Glutamatergic neuron (in vitro differentiated cells): Measurements from ENCODE around the gene PPP5C. TPM values are rescaled to one million over a fixed set of nuclear protein-coding genes. Genes with fewer than 3 reads are reported as not detected.

Source experiments
- DNase-seq: peaks from one replicate; pipeline ENCODE4 v3.0.0; 2022
- H3K27ac Mint-ChIP-seq: one replicate; pipeline ENCODE4 v1.8.0; 2020; ENCODE audit warnings: mild to moderate bottlenecking, mixed read lengths, inconsistent platforms; ENCODE audit not compliant: unreplicated experiment
- H3K27me3 Mint-ChIP-seq: one replicate; pipeline ENCODE4 v1.8.0; 2020; ENCODE audit warnings: mild to moderate bottlenecking, moderate library complexity, mixed read lengths, inconsistent platforms; ENCODE audit not compliant: unreplicated experiment
- H3K36me3 Mint-ChIP-seq: one replicate; pipeline ENCODE4 v1.8.0; 2020; ENCODE audit warnings: mild to moderate bottlenecking, mixed read lengths, inconsistent platforms; ENCODE audit not compliant: unreplicated experiment
- H3K4me1 Mint-ChIP-seq: one replicate; pipeline ENCODE4 v1.8.0; 2020; ENCODE audit warnings: mild to moderate bottlenecking, low read depth, mixed read lengths, inconsistent platforms; ENCODE audit not compliant: unreplicated experiment
- H3K4me3 Mint-ChIP-seq: one replicate; pipeline ENCODE4 v1.8.0; 2020; ENCODE audit warnings: mild to moderate bottlenecking, mixed read lengths, inconsistent platforms; ENCODE audit not compliant: unreplicated experiment
- H3K9me3 Mint-ChIP-seq: one replicate; pipeline ENCODE4 v1.8.0; 2020; ENCODE audit warnings: mild to moderate bottlenecking, moderate library complexity, mixed read lengths, inconsistent platforms; ENCODE audit not compliant: unreplicated experiment
- CTCF ChIP-seq: fragments of 200-600 bp; sonication (generic); IDR thresholded peaks from one replicate; pipeline ENCODE4 v1.5.0; 2021; ENCODE audit not compliant: partially characterized antibody, unreplicated experiment
- long read RNA-seq: library from polyadenylated mRNA; unstranded; transcript quantifications from one replicate; pipeline ENCODE4 v2.0.0, GENCODE V29; 2020; ENCODE audit not compliant: unreplicated experiment
- total RNA-seq: library from RNA; stranded (reverse); fragmentation: NEBNext Ultra II Directional; extraction: Animal tissue kit (Norgen Biotek cat#: 25700); gene quantifications from one replicate; pipeline ENCODE4 v1.2.1, GENCODE V29; 2021; ENCODE audit not compliant: unreplicated experiment

PPP5C gene
- total RNA-seq, result 85.8 TPM
- long read RNA-seq, transcript PPP5C-201 (13 exons, 2,109 nt), result major isoform, 35 of 43 reads
- long read RNA-seq, partial matches to known transcripts, result 1 of 43 reads
- long read RNA-seq, other reads (novel, unspliced or antisense), result 3 of 43 reads

- Mint-ChIP-seq H3K4me1 (peaks cover 5% of the 10 kb centered on the region), H3K36me3 (no peaks in the 10 kb centered on the region)
Observed at GRCh38 chr19:46346821-46347571, at the start of gene PPP5C. PPP5C (plus strand) TSS chr19:46347087; CDS start chr19:46347097, 10 bp downstream.

GRCh38 chr19:46297700-46298478 is 49.0 kb upstream of the PPP5C start:
- Mint-ChIP-seq H3K27ac (no peak overlapping the region), H3K36me3 (no peaks in the 10 kb centered on the region), H3K9me3 (no peaks in the 10 kb centered on the region), H3K4me1 (no peaks in the 10 kb centered on the region), H3K4me3 (peak overlapping the region; percentile 87), H3K27me3 (peaks cover 3% of the 10 kb centered on the region)
- DNase-seq, result no peak
- no peak for TF ChIP-seq CTCF

More at GRCh38 chr19:46346821-46347571, at the start of gene PPP5C:
- peaks cover 3% of the 10 kb centered on the region for H3K9me3 Mint-ChIP-seq
- H3K27me3 Mint-ChIP-seq, result peaks cover 11% of the 10 kb centered on the region
- H3K4me3 Mint-ChIP-seq, result peak within 1 kb of the TSS; percentile 93
- DNase-seq, result peak; percentile 96
- peak within 1 kb of the TSS; percentile 92 for H3K27ac Mint-ChIP-seq
- TF ChIP-seq CTCF, result peak; percentile 78

GRCh38 chr19:46298479-46299003 is 48.3 kb upstream of the PPP5C start:
- no peak overlapping the region for H3K4me3 Mint-ChIP-seq
- H3K4me1 Mint-ChIP-seq, result no peaks in the 10 kb centered on the region
- H3K27ac Mint-ChIP-seq, result no peak overlapping the region
- TF ChIP-seq CTCF, result no peak
- DNase-seq, result no peak
- no peaks in the 10 kb centered on the region for H3K36me3 Mint-ChIP-seq
- H3K27me3 Mint-ChIP-seq, result peaks cover 3% of the 10 kb centered on the region
- no peaks in the 10 kb centered on the region for H3K9me3 Mint-ChIP-seq

- Mint-ChIP-seq H3K36me3 (no peaks in the 10 kb centered on the region), H3K9me3 (no peaks in the 10 kb centered on the region), H3K27ac (no peak overlapping the region), H3K4me1 (no peaks in the 10 kb centered on the region), H3K4me3 (no peak overlapping the region), H3K27me3 (peaks cover 3% of the 10 kb centered on the region)
- no peak for DNase-seq
- no peak for TF ChIP-seq CTCF
Observed at GRCh38 chr19:46299004-46299509, 47.8 kb upstream of the PPP5C start.
